Stimulated activated CD4-positive, alpha-beta T cell treated with anti-CD3 and anti-CD28 coated beads, TNF-alpha, amount 100 ng/mL, for 24 hours (primary cell): ENCODE results near the gene DHX15.
A peak's percentile ranks its signal among the peaks of the same experiment; 100 is the strongest.

ENCODE experiments used
- DNase-seq, 3 experiments: peaks; one replicate each; pipeline ENCODE4 v3.0.0-alpha.2; 2020; ENCODE audit warnings: low read depth in 3 of 3

The DHX15 gene

GRCh38 chr4:24584211-24584850 lies at the start of gene DHX15:
Gene DHX15, minus strand, starts transcription at chr4:24584554. Its CDS starts 161 bp downstream, at chr4:24584393.
- peak; percentile 83 to 89 (median 87) for DNase-seq

- no peak for DNase-seq
These were observed 47.7 kb upstream of the DHX15 start for GRCh38 chr4:24632011-24632410.

- DNase-seq: no peak
These were observed 46.6 kb upstream of the DHX15 start for GRCh38 chr4:24630937-24631336.

- no peak for DNase-seq
These were observed 40.7 kb upstream of the DHX15 start for GRCh38 chr4:24625091-24625490.

GRCh38 chr4:24624381-24624780 lies 40.0 kb upstream of the DHX15 start:
- no peak for DNase-seq

- DNase-seq: no peak
These were observed 37.9 kb upstream of the DHX15 start for GRCh38 chr4:24622146-24622834.

- DNase-seq: no peak
These were observed 31.6 kb upstream of the DHX15 start for GRCh38 chr4:24615977-24616376.

GRCh38 chr4:24614881-24615280 lies 30.5 kb upstream of the DHX15 start:
- DNase-seq: no peak

- DNase-seq: no peak
These were observed 29.1 kb upstream of the DHX15 start for GRCh38 chr4:24613502-24613901.

GRCh38 chr4:24611575-24611974 lies 27.2 kb upstream of the DHX15 start:
- no peak for DNase-seq

- DNase-seq: no peak
These were observed 23.0 kb upstream of the DHX15 start for GRCh38 chr4:24607334-24607733.

GRCh38 chr4:24605216-24605615 lies 20.9 kb upstream of the DHX15 start:
- no peak for DNase-seq

GRCh38 chr4:24604558-24605214 lies 20.3 kb upstream of the DHX15 start:
- no peak for DNase-seq

- no peak for DNase-seq
These were observed 19.0 kb upstream of the DHX15 start for GRCh38 chr4:24603343-24603742.

GRCh38 chr4:24601121-24601520 lies 16.8 kb upstream of the DHX15 start:
- DNase-seq: no peak

- no peak for DNase-seq
These were observed 14.9 kb upstream of the DHX15 start for GRCh38 chr4:24599275-24599674.

GRCh38 chr4:24598025-24598424 lies 13.7 kb upstream of the DHX15 start:
- DNase-seq: no peak

GRCh38 chr4:24595659-24596058 lies 11.3 kb upstream of the DHX15 start:
- no peak for DNase-seq

- DNase-seq: no peak
These were observed 10.5 kb upstream of the DHX15 start for GRCh38 chr4:24594887-24595286.

GRCh38 chr4:24589448-24589847 lies 5.1 kb upstream of the DHX15 start:
- no peak for DNase-seq

- no peak for DNase-seq
These were observed 4.0 kb upstream of the DHX15 start for GRCh38 chr4:24588216-24588954.

- peak; percentile 14 to 43 (median 42) for DNase-seq
These were observed 723 bp downstream of the DHX15 start for GRCh38 chr4:24583451-24584210.
